ENCODE measurements around the gene BIN2. TPM values are rescaled to one million over a fixed set of nuclear protein-coding genes. Genes with fewer than 3 reads are reported as not detected.
A peak's percentile ranks its signal among the peaks of the same experiment; 100 is the strongest.

Gene BIN2
- total and polyA plus RNA-seq, 9 of the 15 experiments (the other 6 are each of a cell fraction or from before 2014, with no cell fraction given): 0.04 to 0.39 (median 0.25) TPM; not detected in 1

GRCh38 chr12:51238510-51239334, 85.3 kb downstream of the BIN2 start, which contains the start of gene DAZAP2 (continued):
- peak; percentile 58 for TF ChIP-seq PCBP1 (IDR thresholded peaks at IDR 0.05; ENCODE audit: low read depth, low read length, poor library complexity, severe bottlenecking)
- TF ChIP-seq ARNT (IDR thresholded peaks at IDR 0.05): no peak
- peak; percentile 66 for TF ChIP-seq CCNT2 (IDR thresholded peaks at IDR 0.05; ENCODE audit: borderline replicate concordance, extremely low read depth, insufficient read length, low read depth, low read length)
- TF ChIP-seq NR0B1 (IDR thresholded peaks at IDR 0.05; ENCODE audit: partially characterized antibody): no peak
- peak; percentile 91 for TF ChIP-seq NEUROD1 (IDR thresholded peaks at IDR 0.05; ENCODE audit: borderline replicate concordance, low read depth, low read length, partially characterized antibody)
- TF ChIP-seq TBP (optimal IDR thresholded peaks at IDR 0.05; ENCODE audit: low read depth, low read length): peak; percentile 65
- peak; percentile 88 for TF ChIP-seq TFAP4 (CRISPR knock-in tag; IDR thresholded peaks at IDR 0.05; ENCODE audit: borderline replicate concordance)
- TF ChIP-seq ZNF644 (tag; IDR thresholded peaks at IDR 0.05; ENCODE audit: low read depth): no peak
- no peak for TF ChIP-seq U2AF1 (optimal IDR thresholded peaks at IDR 0.05; ENCODE audit: low read depth, low read length)
- TF ChIP-seq ZFP1 (CRISPR knock-in tag; IDR thresholded peaks at IDR 0.05): no peak
- TF ChIP-seq SPI1 (IDR thresholded peaks at IDR 0.05; ENCODE audit: borderline replicate concordance, low read depth, low read length): peak; percentile 57
- no peak for TF ChIP-seq ETV6 (IDR thresholded peaks at IDR 0.05; ENCODE audit: borderline replicate concordance in 1 of 2, low read depth in 2 of 2, low read length in 1 of 2)
- TF ChIP-seq ETV6 (CRISPR knock-in tag; IDR thresholded peaks at IDR 0.05; ENCODE audit: borderline replicate concordance): 0 out of 2 replicates have a peak, but pooled peaks have one; percentile 15
- no peak for TF ChIP-seq RNF219 (CRISPR knock-in tag; IDR thresholded peaks at IDR 0.05)
- peak; percentile 90 for TF ChIP-seq GABPB1 (CRISPR knock-in tag; IDR thresholded peaks at IDR 0.05)
- no peak for TF ChIP-seq CHCHD3 (CRISPR knock-in tag; IDR thresholded peaks at IDR 0.05)
- TF ChIP-seq MYC (IDR thresholded peaks at IDR 0.05; ENCODE audit: low read depth, low read length): no peak; the same call in none of the 2 replicates
- peak; percentile 91; the same call in 1 of the 2 replicates for TF ChIP-seq MYC (CRISPR knock-in tag; IDR thresholded peaks at IDR 0.05; ENCODE audit: borderline replicate concordance, low read depth)
- TF ChIP-seq ZNF280B (CRISPR knock-in tag; IDR thresholded peaks at IDR 0.05): no peak
- no peak for TF ChIP-seq DDX20 (tag; IDR thresholded peaks at IDR 0.05; ENCODE audit: low read depth)
- TF ChIP-seq HSF4 (CRISPR knock-in tag; IDR thresholded peaks at IDR 0.05; ENCODE audit: borderline replicate concordance): 0 out of 2 replicates have a peak, but pooled peaks have one; percentile 15
- no peak for TF ChIP-seq MCM3 (IDR thresholded peaks at IDR 0.05)

All from K562 (cell line).